Brain microvascular endothelial cell (primary cell): Measurements from ENCODE around the gene GAGE12G.
"Not testable (repeated sequence)": the region's sequence is repeated elsewhere in the genome, so short reads cannot be mapped to it uniquely, and the experiment has no call there.

ENCODE experiments used
- DNase-seq: peaks from one replicate; pipeline ENCODE4 v3.0.0-alpha.2; 2020
- H3K27ac ChIP-seq: fragments of 250-450 bp; sonication (Bioruptor Pico); 2 replicates; pipeline ENCODE4 v1.5.1; 2020; ENCODE audit warnings: mild to moderate bottlenecking, moderate library complexity
- H3K27me3 ChIP-seq: fragments of 250-450 bp; sonication (Bioruptor Pico); replicated peaks from 2 replicates; pipeline ENCODE4 v1.5.1; 2020; ENCODE audit warnings: mild to moderate bottlenecking
- H3K36me3 ChIP-seq: fragments of 250-450 bp; sonication (Bioruptor Pico); replicated peaks from 2 replicates; pipeline ENCODE4 v1.5.1; 2020; ENCODE audit warnings: mild to moderate bottlenecking
- H3K4me3 ChIP-seq: 2 replicates; pipeline ENCODE4 v1.5.1; 2011; ENCODE audit warnings: low read depth, mild to moderate bottlenecking, control low read depth, low read length, moderate library complexity
- in situ Hi-C: cut with HindIII; loops from 2 replicates; pipeline ENCODE4 v1.10.0; 2017; ENCODE audit warnings: low sequenced_read_pairs, low pct_ligation_motif_present

The GAGE12G gene, protein sequence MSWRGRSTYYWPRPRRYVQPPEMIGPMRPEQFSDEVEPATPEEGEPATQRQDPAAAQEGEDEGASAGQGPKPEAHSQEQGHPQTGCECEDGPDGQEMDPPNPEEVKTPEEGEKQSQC

DNA sequence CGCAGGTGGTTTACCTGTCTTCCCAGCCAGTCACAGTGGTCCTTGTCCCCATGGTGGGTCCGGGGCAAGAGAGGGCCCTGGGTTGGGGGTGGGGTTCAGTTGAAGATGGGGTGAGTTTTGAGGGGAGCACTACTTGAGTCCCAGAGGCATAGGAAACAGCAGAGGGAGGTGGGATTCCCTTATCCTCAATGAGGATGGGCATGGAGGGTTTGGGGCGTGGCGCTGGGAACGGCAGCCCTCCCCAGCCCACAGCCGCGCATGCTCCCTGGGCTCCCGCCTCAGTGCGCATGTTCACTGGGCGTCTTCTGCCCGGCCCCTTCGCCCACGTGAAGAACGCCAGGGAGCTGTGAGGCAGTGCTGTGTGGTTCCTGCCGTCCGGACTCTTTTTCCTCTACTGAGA is at the start of gene GAGE12G:
Gene GAGE12G (plus strand): TSS at position 301 of the 400 bp plus-strand sequence. CDS start 1,155 bp downstream, outside the sequence.
- DNase-seq, H3K36me3 ChIP-seq, H3K4me3 ChIP-seq, in situ Hi-C loops, H3K27ac ChIP-seq, H3K27me3 ChIP-seq: not testable (repeated sequence)

- in situ Hi-C loops, H3K36me3 ChIP-seq, H3K4me3 ChIP-seq, H3K27me3 ChIP-seq, DNase-seq, H3K27ac ChIP-seq: not testable (repeated sequence)
Observed at GRCh38 chrX:49531877-49532276, 38.3 kb upstream of the GAGE12G start, which contains the start of gene GAGE12C. TSS of gene GAGE12C (plus strand) at chrX:49532177. CDS start at chrX:49533332, 1,155 bp downstream.

GRCh38 chrX:49541433-49541832 is 28.8 kb upstream of the GAGE12G start, which contains the start of gene GAGE12D:
TSS of gene GAGE12D (plus strand) at chrX:49541733. CDS start at chrX:49542888, 1,155 bp downstream.
- H3K27ac ChIP-seq, H3K36me3 ChIP-seq, H3K27me3 ChIP-seq, in situ Hi-C loops, DNase-seq, H3K4me3 ChIP-seq: not testable (repeated sequence)

- H3K27me3 ChIP-seq, in situ Hi-C loops, H3K4me3 ChIP-seq, H3K36me3 ChIP-seq, DNase-seq, H3K27ac ChIP-seq: not testable (repeated sequence)
Observed at GRCh38 chrX:49550989-49551388, 19.2 kb upstream of the GAGE12G start, which contains the start of gene GAGE12E. TSS of gene GAGE12E (plus strand) at chrX:49551289. CDS start at chrX:49552444, 1,155 bp downstream.

DNA sequence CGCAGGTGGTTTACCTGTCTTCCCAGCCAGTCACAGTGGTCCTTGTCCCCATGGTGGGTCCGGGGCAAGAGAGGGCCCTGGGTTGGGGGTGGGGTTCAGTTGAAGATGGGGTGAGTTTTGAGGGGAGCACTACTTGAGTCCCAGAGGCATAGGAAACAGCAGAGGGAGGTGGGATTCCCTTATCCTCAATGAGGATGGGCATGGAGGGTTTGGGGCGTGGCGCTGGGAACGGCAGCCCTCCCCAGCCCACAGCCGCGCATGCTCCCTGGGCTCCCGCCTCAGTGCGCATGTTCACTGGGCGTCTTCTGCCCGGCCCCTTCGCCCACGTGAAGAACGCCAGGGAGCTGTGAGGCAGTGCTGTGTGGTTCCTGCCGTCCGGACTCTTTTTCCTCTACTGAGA is 9.7 kb upstream of the GAGE12G start, which contains the start of gene GAGE12F:
Gene GAGE12F (plus strand): TSS at position 301 of the 400 bp plus-strand sequence. CDS start 1,155 bp downstream, outside the sequence.
- H3K36me3 ChIP-seq, in situ Hi-C loops, H3K27ac ChIP-seq, H3K27me3 ChIP-seq, H3K4me3 ChIP-seq, DNase-seq: not testable (repeated sequence)

GRCh38 chrX:49568728-49569127 is 1.5 kb upstream of the GAGE12G start:
- H3K27ac ChIP-seq, H3K4me3 ChIP-seq, DNase-seq, H3K36me3 ChIP-seq, H3K27me3 ChIP-seq, in situ Hi-C loops: not testable (repeated sequence)

DNA sequence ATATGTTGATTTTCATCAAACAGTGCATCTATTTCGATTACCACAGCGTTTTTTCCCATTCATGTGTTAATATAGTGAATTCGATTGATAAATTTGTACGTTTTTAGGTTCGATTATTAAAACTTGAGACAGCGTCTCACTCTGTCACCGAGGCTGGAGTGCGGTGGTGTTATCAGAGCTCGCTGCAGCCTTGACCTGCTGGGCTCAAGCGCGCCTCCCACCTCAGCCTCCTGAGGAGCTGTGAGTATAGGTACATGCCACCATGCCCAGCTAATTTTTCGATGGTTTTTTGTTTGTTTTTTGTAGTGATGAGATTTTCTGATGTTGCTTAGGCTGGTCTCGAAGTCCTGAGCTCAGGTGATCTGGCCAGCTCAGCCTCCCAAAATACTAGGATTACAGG is 1.0 kb upstream of the GAGE12G start:
- in situ Hi-C loops, H3K36me3 ChIP-seq, H3K27me3 ChIP-seq, DNase-seq, H3K4me3 ChIP-seq, H3K27ac ChIP-seq: not testable (repeated sequence)

GRCh38 chrX:49579649-49580048 is 9.4 kb downstream of the GAGE12G start, which contains the start of gene GAGE12H:
TSS of gene GAGE12H (plus strand) at chrX:49579949. CDS start at chrX:49581104, 1,155 bp downstream.
- in situ Hi-C loops, H3K27ac ChIP-seq, H3K4me3 ChIP-seq, DNase-seq, H3K36me3 ChIP-seq, H3K27me3 ChIP-seq: not testable (repeated sequence)

DNA sequence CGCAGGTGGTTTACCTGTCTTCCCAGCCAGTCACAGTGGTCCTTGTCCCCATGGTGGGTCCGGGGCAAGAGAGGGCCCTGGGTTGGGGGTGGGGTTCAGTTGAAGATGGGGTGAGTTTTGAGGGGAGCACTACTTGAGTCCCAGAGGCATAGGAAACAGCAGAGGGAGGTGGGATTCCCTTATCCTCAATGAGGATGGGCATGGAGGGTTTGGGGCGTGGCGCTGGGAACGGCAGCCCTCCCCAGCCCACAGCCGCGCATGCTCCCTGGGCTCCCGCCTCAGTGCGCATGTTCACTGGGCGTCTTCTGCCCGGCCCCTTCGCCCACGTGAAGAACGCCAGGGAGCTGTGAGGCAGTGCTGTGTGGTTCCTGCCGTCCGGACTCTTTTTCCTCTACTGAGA is 19.0 kb downstream of the GAGE12G start, which contains the start of gene GAGE2A:
Gene GAGE2A (plus strand): TSS at position 301 of the 400 bp plus-strand sequence. CDS start 1,155 bp downstream, outside the sequence.
- H3K27ac ChIP-seq, H3K27me3 ChIP-seq, DNase-seq, in situ Hi-C loops, H3K36me3 ChIP-seq, H3K4me3 ChIP-seq: not testable (repeated sequence)

- DNase-seq, in situ Hi-C loops: not testable (repeated sequence)
Observed at GRCh38 chrX:49589769-49590478, 19.7 kb downstream of the GAGE12G start.

GRCh38 chrX:49590488-49590887 is 20.3 kb downstream of the GAGE12G start:
- H3K27ac ChIP-seq, H3K27me3 ChIP-seq, DNase-seq, H3K36me3 ChIP-seq, H3K4me3 ChIP-seq, in situ Hi-C loops: not testable (repeated sequence)

More at GRCh38 chrX:49589769-49590478, 19.7 kb downstream of the GAGE12G start:
- H3K4me3 ChIP-seq, H3K36me3 ChIP-seq, H3K27me3 ChIP-seq, H3K27ac ChIP-seq: not testable (repeated sequence)

- H3K27ac ChIP-seq, in situ Hi-C loops, DNase-seq, H3K4me3 ChIP-seq, H3K27me3 ChIP-seq, H3K36me3 ChIP-seq: not testable (repeated sequence)
Observed at GRCh38 chrX:49598720-49599119, 28.5 kb downstream of the GAGE12G start, which contains the start of gene GAGE1. TSS of gene GAGE1 (plus strand) at chrX:49599020. CDS start at chrX:49600175, 1,155 bp downstream.
